ENCODE results near the gene MGLL.

The MGLL gene

DNA sequence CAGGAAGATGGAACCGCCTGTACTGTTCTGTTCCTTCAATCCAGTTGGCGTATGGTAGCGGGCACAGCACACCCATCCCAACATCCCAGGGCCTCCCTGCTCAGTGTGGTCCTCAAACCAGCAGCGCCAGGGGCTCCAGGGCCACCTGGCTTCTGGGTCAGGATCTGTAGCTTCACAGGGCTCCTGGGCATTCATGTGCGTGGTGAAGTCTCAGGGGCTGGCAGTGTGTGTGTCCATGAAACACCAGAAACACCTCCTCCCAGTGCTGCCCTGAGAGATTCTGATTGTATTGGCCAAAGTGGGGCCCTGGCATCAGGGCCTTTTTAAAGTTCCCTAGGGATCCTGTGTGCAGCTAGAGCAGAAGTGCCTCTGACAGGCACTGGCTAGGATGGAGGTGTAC lies 107.4 kb downstream of the MGLL start:
- Histone ChIP-seq H3K4me2 (ENCODE audit: low read depth, low read length, poor library complexity, severe bottlenecking) (no peak overlapping the region), H3K36me3 (ENCODE audit: low read length) (no peaks in the 10 kb centered on the region), H3K9ac (ENCODE audit: low read length) (no peak overlapping the region), H3K9me3 (ENCODE audit: insufficient read depth, low read length) (no peaks in the 10 kb centered on the region), H3K9me2 (replicated peaks; ENCODE audit: insufficient read depth, low read length) (no peaks in the 10 kb centered on the region), H3K27ac (ENCODE audit: low read depth, low read length) (no peak overlapping the region), H3K4me3 (ENCODE audit: insufficient read depth, low read length, poor library complexity, severe bottlenecking) (no peak overlapping the region), H3K27me3 (ENCODE audit: low read length) (no peaks in the 10 kb centered on the region), H4K20me1 (ENCODE audit: low read depth, low read length) (no peaks in the 10 kb centered on the region), H3F3A (ENCODE audit: insufficient read depth) (no peaks in the 10 kb centered on the region), H2AFZ (ENCODE audit: low read depth, low read length, severe bottlenecking) (no peak overlapping the region), H3K79me2 (ENCODE audit: insufficient read depth, low read length) (no peaks in the 10 kb centered on the region)
- no peak for TF ChIP-seq CTCF (IDR thresholded peaks at IDR 0.05; ENCODE audit: insufficient read depth, low read length, poor library complexity, severe bottlenecking)
- no peak for TF ChIP-seq EZH2phosphoT487 (conservative IDR thresholded peaks at IDR 0.05; ENCODE audit: low read length)

GRCh38 chr3:127714125-127714571 lies 108.2 kb downstream of the MGLL start:
- no peaks in the 10 kb centered on the region for H3K9me2 ChIP-seq (replicated peaks; ENCODE audit: insufficient read depth, low read length)
- no peak overlapping the region for H3K27ac ChIP-seq (ENCODE audit: low read depth, low read length)
- H3K4me2 ChIP-seq (ENCODE audit: low read depth, low read length, poor library complexity, severe bottlenecking) = no peak overlapping the region
- H3K9ac ChIP-seq (ENCODE audit: low read length) = no peak overlapping the region
- no peaks in the 10 kb centered on the region for H3K79me2 ChIP-seq (ENCODE audit: insufficient read depth, low read length)
- no peaks in the 10 kb centered on the region for H4K20me1 ChIP-seq (ENCODE audit: low read depth, low read length)
- H3F3A ChIP-seq (ENCODE audit: insufficient read depth) = no peaks in the 10 kb centered on the region
- H3K27me3 ChIP-seq (ENCODE audit: low read length) = no peaks in the 10 kb centered on the region
- H3K9me3 ChIP-seq (ENCODE audit: insufficient read depth, low read length) = no peaks in the 10 kb centered on the region
- no peak for TF ChIP-seq CTCF (IDR thresholded peaks at IDR 0.05; ENCODE audit: insufficient read depth, low read length, poor library complexity, severe bottlenecking)
- no peak for TF ChIP-seq EZH2phosphoT487 (conservative IDR thresholded peaks at IDR 0.05; ENCODE audit: low read length)
- H3K36me3 ChIP-seq (ENCODE audit: low read length) = no peaks in the 10 kb centered on the region
- H3K4me3 ChIP-seq (ENCODE audit: insufficient read depth, low read length, poor library complexity, severe bottlenecking) = no peak overlapping the region
- H2AFZ ChIP-seq (ENCODE audit: low read depth, low read length, severe bottlenecking) = no peak overlapping the region

- H2AFZ ChIP-seq (ENCODE audit: low read depth, low read length, severe bottlenecking) = no peak overlapping the region
- no peaks in the 10 kb centered on the region for H3F3A ChIP-seq (ENCODE audit: insufficient read depth)
- no peaks in the 10 kb centered on the region for H3K79me2 ChIP-seq (ENCODE audit: insufficient read depth, low read length)
- no peak for TF ChIP-seq EZH2phosphoT487 (conservative IDR thresholded peaks at IDR 0.05; ENCODE audit: low read length)
- no peak overlapping the region for H3K4me3 ChIP-seq (ENCODE audit: insufficient read depth, low read length, poor library complexity, severe bottlenecking)
- H3K9me3 ChIP-seq (ENCODE audit: insufficient read depth, low read length) = no peaks in the 10 kb centered on the region
- no peaks in the 10 kb centered on the region for H3K9me2 ChIP-seq (replicated peaks; ENCODE audit: insufficient read depth, low read length)
- H3K27ac ChIP-seq (ENCODE audit: low read depth, low read length) = no peak overlapping the region
- no peak overlapping the region for H3K4me2 ChIP-seq (ENCODE audit: low read depth, low read length, poor library complexity, severe bottlenecking)
- H4K20me1 ChIP-seq (ENCODE audit: low read depth, low read length) = no peaks in the 10 kb centered on the region
- H3K9ac ChIP-seq (ENCODE audit: low read length) = no peak overlapping the region
- no peaks in the 10 kb centered on the region for H3K27me3 ChIP-seq (ENCODE audit: low read length)
- H3K36me3 ChIP-seq (ENCODE audit: low read length) = no peaks in the 10 kb centered on the region
Measured at GRCh38 chr3:127712881-127713771, 109.2 kb downstream of the MGLL start.

- H3K9me3 ChIP-seq (ENCODE audit: insufficient read depth, low read length) = no peaks in the 10 kb centered on the region
- TF ChIP-seq CTCF (IDR thresholded peaks at IDR 0.05; ENCODE audit: insufficient read depth, low read length, poor library complexity, severe bottlenecking) = no peak
- no peak for TF ChIP-seq EZH2phosphoT487 (conservative IDR thresholded peaks at IDR 0.05; ENCODE audit: low read length)
- H3K27me3 ChIP-seq (ENCODE audit: low read length) = no peaks in the 10 kb centered on the region
- no peak overlapping the region for H3K27ac ChIP-seq (ENCODE audit: low read depth, low read length)
- no peak overlapping the region for H3K4me3 ChIP-seq (ENCODE audit: insufficient read depth, low read length, poor library complexity, severe bottlenecking)
- H3K9me2 ChIP-seq (replicated peaks; ENCODE audit: insufficient read depth, low read length) = no peaks in the 10 kb centered on the region
- no peak overlapping the region for H2AFZ ChIP-seq (ENCODE audit: low read depth, low read length, severe bottlenecking)
- no peak overlapping the region for H3K9ac ChIP-seq (ENCODE audit: low read length)
- no peaks in the 10 kb centered on the region for H3K36me3 ChIP-seq (ENCODE audit: low read length)
- no peaks in the 10 kb centered on the region for H3K79me2 ChIP-seq (ENCODE audit: insufficient read depth, low read length)
- H4K20me1 ChIP-seq (ENCODE audit: low read depth, low read length) = no peaks in the 10 kb centered on the region
- no peak overlapping the region for H3K4me2 ChIP-seq (ENCODE audit: low read depth, low read length, poor library complexity, severe bottlenecking)
- no peaks in the 10 kb centered on the region for H3F3A ChIP-seq (ENCODE audit: insufficient read depth)
Measured at GRCh38 chr3:127712461-127712860, 109.9 kb downstream of the MGLL start.
